CD14-positive monocyte (primary cell): ENCODE results near the gene RAC2. TPM values are rescaled to one million over a fixed set of nuclear protein-coding genes. Genes with fewer than 3 reads are reported as not detected.

ENCODE experiments used
- DNase-seq, 3 donors: peaks; one replicate each; pipeline ENCODE4 v3.0.0-alpha.2; 2011 to 2022
- H2AFZ ChIP-seq: 2 replicates; pipeline ENCODE4 v1.6.0; 2012; ENCODE audit warnings: mild to moderate bottlenecking, low read depth, low read length, inconsistent platforms; ENCODE audit not compliant: insufficient read depth, poor library complexity, severe bottlenecking
- H3K27ac ChIP-seq, 2 donors: 1 replicate in 1 of 2; 2 replicates in 1 of 2; pipeline ENCODE4 v1.5.1; 2012 to 2013; ENCODE audit warnings: low read length in 2 of 2, control low read depth in 1 of 2, inconsistent platforms in 1 of 2, low read depth in 1 of 2, mild to moderate bottlenecking in 1 of 2
- H3K27me3 ChIP-seq, 2 donors: one replicate each; pipeline versions ENCODE4 v1.6.0 to v1.6.1; 2011 to 2013; ENCODE audit warnings: low read length in 2 of 2; ENCODE audit not compliant: control insufficient read depth in 2 of 2, insufficient read depth in 2 of 2
- H3K36me3 ChIP-seq, 2 donors: replicated peaks in 1 of 2; 1 replicate in 1 of 2; 2 replicates in 1 of 2; pipeline versions ENCODE4 v1.5.1 to v1.6.1; 2012 to 2013; ENCODE audit warnings: low read length in 2 of 2, control low read depth in 1 of 2, inconsistent platforms in 1 of 2, mild to moderate bottlenecking in 1 of 2; ENCODE audit not compliant: insufficient read depth in 2 of 2, control insufficient read depth in 1 of 2
- H3K4me1 ChIP-seq, 2 donors: 1 replicate in 1 of 2; 2 replicates in 1 of 2; pipeline versions ENCODE4 v1.5.1 to v1.6.1; 2012 to 2013; ENCODE audit warnings: low read length in 2 of 2, control low read depth in 1 of 2, inconsistent platforms in 1 of 2, mild to moderate bottlenecking in 1 of 2, moderate library complexity in 1 of 2; ENCODE audit not compliant: insufficient read depth in 2 of 2, control insufficient read depth in 1 of 2
- H3K4me2 ChIP-seq: replicated peaks from 2 replicates; pipeline ENCODE3; 2012; ENCODE audit warnings: low read length, moderate library complexity, mild to moderate bottlenecking; ENCODE audit not compliant: poor library complexity, severe bottlenecking; ENCODE audit errors: extremely low read depth
- H3K4me3 ChIP-seq, 3 experiments: fragments of 200-600 bp in 1 of 3; sonication (generic) in 1 of 3; replicated peaks in 1 of 3; 1 replicate in 2 of 3; 2 replicates in 1 of 3; pipeline ENCODE4 v1.5.1; 2011 to 2013; ENCODE audit warnings: low read length in 3 of 3, mild to moderate bottlenecking in 3 of 3, control low read depth in 2 of 3, low read depth in 2 of 3, inconsistent platforms in 1 of 3, moderate library complexity in 1 of 3
- H3K79me2 ChIP-seq: 2 replicates; pipeline ENCODE4 v1.6.0; 2012; ENCODE audit warnings: mild to moderate bottlenecking, control low read depth, inconsistent platforms, low read length, moderate library complexity; ENCODE audit not compliant: insufficient read depth
- H3K9ac ChIP-seq: 2 replicates; pipeline ENCODE4 v1.6.0; 2017; ENCODE audit warnings: low read length, mild to moderate bottlenecking; ENCODE audit not compliant: insufficient read depth, poor library complexity, severe bottlenecking
- H3K9me3 ChIP-seq, 2 donors: replicated peaks in 1 of 2; 1 replicate in 1 of 2; 2 replicates in 1 of 2; pipeline versions ENCODE4 v1.5.1 to v1.6.1; 2012 to 2013; ENCODE audit warnings: low read length in 2 of 2, control low read depth in 1 of 2; ENCODE audit not compliant: control insufficient read depth in 1 of 2, insufficient read depth in 1 of 2
- H4K20me1 ChIP-seq: 2 replicates; pipeline ENCODE4 v1.6.0; 2012; ENCODE audit warnings: mild to moderate bottlenecking, low read length, control low read depth, moderate library complexity; ENCODE audit not compliant: insufficient read depth
- H3K27ac Mint-ChIP-seq, 7 donors: one replicate each; pipeline ENCODE4 v1.8.0; 2020; ENCODE audit warnings: mild to moderate bottlenecking in 7 of 7, mixed read lengths in 7 of 7, moderate library complexity in 6 of 7, inconsistent platforms in 2 of 7
- H3K27me3 Mint-ChIP-seq, 3 donors: one replicate each; pipeline ENCODE4 v1.8.0; 2021 to 2022; ENCODE audit warnings: low read depth in 3 of 3, mild to moderate bottlenecking in 3 of 3, mixed read lengths in 3 of 3, moderate library complexity in 3 of 3, inconsistent platforms in 1 of 3
- H3K36me3 Mint-ChIP-seq, 2 donors: one replicate each; pipeline ENCODE4 v1.8.0; 2020; ENCODE audit warnings: mixed read lengths in 2 of 2, inconsistent platforms in 1 of 2, mild to moderate bottlenecking in 1 of 2
- H3K4me1 Mint-ChIP-seq: one replicate; pipeline ENCODE4 v1.8.0; 2020; ENCODE audit warnings: mild to moderate bottlenecking, mixed read lengths
- H3K4me3 Mint-ChIP-seq, 2 donors: one replicate each; pipeline ENCODE4 v1.8.0; 2020; ENCODE audit warnings: mild to moderate bottlenecking in 2 of 2, mixed read lengths in 2 of 2, moderate library complexity in 1 of 2
- H3K9me3 Mint-ChIP-seq, 7 donors: one replicate each; pipeline ENCODE4 v1.8.0; 2020 to 2022; ENCODE audit warnings: mixed read lengths in 7 of 7, mild to moderate bottlenecking in 6 of 7, moderate library complexity in 6 of 7, inconsistent platforms in 2 of 7
- WGBS: methylation state at CpG from one replicate; pipeline ENCODE4 v1.1.5; 2013; ENCODE audit warnings: missing lambda C conversion rate; ENCODE audit not compliant: insufficient coverage; 5-methylcytosine and 5-hydroxymethylcytosine counted together
- intact Hi-C, 2 donors: fragments of 100-400 bp; cut with micrococcal nuclease; formaldehyde crosslinking; loops; one replicate each; pipeline versions ENCODE4 v1.15.0 to v1.15.1; 2023
- polyA plus RNA-seq, 3 donors: library from polyadenylated mRNA; depleted of rRNA in 1 of 3; unstranded in 2 of 3; stranded (reverse) in 1 of 3; fragments of 300-500 nt in 2 of 3; fragments of >200 nt in 1 of 3; fragmentation: Illumina TruSeq in 2 of 3; gene quantifications; 1 replicate in 2 of 3; 2 replicates in 1 of 3; pipeline ENCODE4 v1.2.3, GENCODE V29; 2012 to 2021
- TF ChIP-seq, protein P1 (sequence below): fragments of 200-600 bp; IDR thresholded peaks from one replicate; pipeline ENCODE4 v1.8.0; 2022; ENCODE audit warnings: antibody characterized with exemption, mild to moderate bottlenecking

The RAC2 gene
- polyA plus RNA-seq, 3 donors, result 360 to 529 (median 526) TPM

DNA sequence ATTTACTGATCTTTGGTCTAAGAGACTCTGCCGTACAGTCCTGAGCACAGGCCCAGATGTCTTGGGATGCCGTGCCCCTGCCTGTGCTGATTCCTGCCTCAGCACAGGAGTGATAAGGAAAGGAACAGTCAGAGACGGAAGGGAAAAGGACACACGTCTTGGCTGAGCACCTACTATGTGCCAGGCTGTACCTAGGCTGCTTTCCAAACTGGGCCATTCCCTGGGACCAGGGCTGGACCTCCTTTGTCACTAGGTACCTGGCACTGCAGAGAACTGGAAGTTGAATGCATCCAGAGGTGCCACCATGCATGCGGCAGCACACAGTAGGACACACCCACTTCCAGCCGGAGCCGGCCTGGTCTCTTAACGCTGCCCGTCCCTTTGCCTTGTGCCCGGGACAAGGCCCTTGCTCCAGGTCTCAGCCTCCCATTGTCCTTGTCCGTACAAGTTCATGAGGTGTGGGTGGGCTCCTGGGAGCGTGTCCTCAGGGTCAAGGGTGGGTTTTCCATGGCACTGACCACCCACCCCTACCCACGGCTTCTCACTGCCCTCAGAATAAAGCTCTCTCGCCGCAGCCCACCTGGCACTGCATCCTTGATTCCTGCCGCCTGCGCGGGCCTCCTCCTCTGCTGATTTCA is 30.7 kb downstream of the RAC2 start:
- intact Hi-C loops, result no loop called here
- no peaks in the 10 kb centered on the region for H3K27me3 ChIP-seq
- H3K4me1 ChIP-seq, result no peaks in the 10 kb centered on the region
- no peak overlapping the region for H3K9ac ChIP-seq
- WGBS, result 100% methylated on average over 7 of the region's 18 CpGs
- peaks cover 2 to 9% (median 5%) of the 10 kb centered on the region in 3 donors for H3K27me3 Mint-ChIP-seq
- DNase-seq, result no peak
- no peaks in the 10 kb centered on the region for H3K4me1 Mint-ChIP-seq
- no peak overlapping the region for H3K4me3 ChIP-seq
- no peak overlapping the region for H3K4me3 Mint-ChIP-seq
- no peaks in the 10 kb centered on the region for H3K79me2 ChIP-seq
- TF ChIP-seq, protein P1, sequence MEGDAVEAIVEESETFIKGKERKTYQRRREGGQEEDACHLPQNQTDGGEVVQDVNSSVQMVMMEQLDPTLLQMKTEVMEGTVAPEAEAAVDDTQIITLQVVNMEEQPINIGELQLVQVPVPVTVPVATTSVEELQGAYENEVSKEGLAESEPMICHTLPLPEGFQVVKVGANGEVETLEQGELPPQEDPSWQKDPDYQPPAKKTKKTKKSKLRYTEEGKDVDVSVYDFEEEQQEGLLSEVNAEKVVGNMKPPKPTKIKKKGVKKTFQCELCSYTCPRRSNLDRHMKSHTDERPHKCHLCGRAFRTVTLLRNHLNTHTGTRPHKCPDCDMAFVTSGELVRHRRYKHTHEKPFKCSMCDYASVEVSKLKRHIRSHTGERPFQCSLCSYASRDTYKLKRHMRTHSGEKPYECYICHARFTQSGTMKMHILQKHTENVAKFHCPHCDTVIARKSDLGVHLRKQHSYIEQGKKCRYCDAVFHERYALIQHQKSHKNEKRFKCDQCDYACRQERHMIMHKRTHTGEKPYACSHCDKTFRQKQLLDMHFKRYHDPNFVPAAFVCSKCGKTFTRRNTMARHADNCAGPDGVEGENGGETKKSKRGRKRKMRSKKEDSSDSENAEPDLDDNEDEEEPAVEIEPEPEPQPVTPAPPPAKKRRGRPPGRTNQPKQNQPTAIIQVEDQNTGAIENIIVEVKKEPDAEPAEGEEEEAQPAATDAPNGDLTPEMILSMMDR, result no peak
- H3K36me3 ChIP-seq, result no peaks in the 10 kb centered on the region
- H3K36me3 Mint-ChIP-seq, result no peaks in the 10 kb centered on the region
- H3K27ac Mint-ChIP-seq, result no peak overlapping the region
- H3K9me3 Mint-ChIP-seq, result peaks cover 0 to 2% (median 0%) of the 10 kb centered on the region in 7 donors
- no peak overlapping the region for H3K27ac ChIP-seq
- no peaks in the 10 kb centered on the region for H3K9me3 ChIP-seq
- H4K20me1 ChIP-seq, result no peaks in the 10 kb centered on the region
- no peak overlapping the region for H2AFZ ChIP-seq
- no peak overlapping the region for H3K4me2 ChIP-seq

GRCh38 chr22:37212174-37212906 is 31.7 kb downstream of the RAC2 start, which contains the start of gene SSTR3:
Gene SSTR3, minus strand, starts transcription at chr22:37212477. Its CDS starts 4,674 bp downstream, at chr22:37207803.
- no peak within 1 kb of the TSS for H3K27ac ChIP-seq
- no peaks in the 10 kb centered on the region for H4K20me1 ChIP-seq
- intact Hi-C loops, result no loop called here
- H3K9ac ChIP-seq, result no peak within 1 kb of the TSS
- no peak within 1 kb of the TSS for H2AFZ ChIP-seq
- Mint-ChIP-seq H3K4me3 (no peak within 1 kb of the TSS), H3K9me3 (peaks cover 0 to 2% (median 0%) of the 10 kb centered on the region in 7 donors), H3K36me3 (no peaks in the 10 kb centered on the region), H3K27ac (peak within 1 kb of the TSS in 1 of 7 donors; percentile 23), H3K4me1 (no peaks in the 10 kb centered on the region), H3K27me3 (peaks cover 0 to 5% (median 2%) of the 10 kb centered on the region in 3 donors)
- no peaks in the 10 kb centered on the region for H3K9me3 ChIP-seq
- H3K4me3 ChIP-seq, result no peak within 1 kb of the TSS
- 87% methylated on average over 23 of the region's 23 CpGs for WGBS
- H3K36me3 ChIP-seq, result no peaks in the 10 kb centered on the region
- H3K4me2 ChIP-seq, result no peak within 1 kb of the TSS
- no peaks in the 10 kb centered on the region for H3K4me1 ChIP-seq
- H3K27me3 ChIP-seq, result no peaks in the 10 kb centered on the region
- TF ChIP-seq, protein P1, result no peak
- no peaks in the 10 kb centered on the region for H3K79me2 ChIP-seq
- no peak for DNase-seq
